BJ (cell line): Measurements from ENCODE around the gene NBEA. TPM values are rescaled to one million over a fixed set of nuclear protein-coding genes. Genes with fewer than 3 reads are reported as not detected.

Experiments used
- CTCF ChIA-PET: fragments of 350-600 bp; formaldehyde crosslinking; extraction: SDS; loops from one replicate; lab custom pipeline; 2021; ENCODE audit warnings: antibody characterized with exemption, inconsistent platforms; lab: Yijun Ruan, JAX
- POLR2A ChIA-PET: fragments of 300-600 bp; sonication (Branson Sonifier 250); formaldehyde crosslinking; extraction: SDS; loops from one replicate; lab custom pipeline; 2021; ENCODE audit warnings: antibody characterized with exemption; lab: Charles Lee
- DNase-seq: peaks from one replicate; pipeline ENCODE4 v3.0.0-alpha.2; 2011; ENCODE audit warnings: low read depth
- H3K27me3 ChIP-seq: 2 replicates; pipeline ENCODE4 v1.6.0; 2011; ENCODE audit warnings: low read length; ENCODE audit not compliant: control insufficient read depth, insufficient read depth
- H3K36me3 ChIP-seq: 2 replicates; pipeline ENCODE4 v1.5.1; 2011; ENCODE audit warnings: low read length; ENCODE audit not compliant: control insufficient read depth, insufficient read depth
- H3K4me3 ChIP-seq: 2 replicates; pipeline ENCODE4 v1.5.1; 2011; ENCODE audit warnings: low read depth, mild to moderate bottlenecking, control low read depth, low read length
- polyA plus RNA-seq: library from polyadenylated mRNA; depleted of rRNA; stranded (reverse); fragments of >200 nt; gene quantifications from 2 replicates; pipeline ENCODE4 v1.2.3, GENCODE V29; 2011
- TF ChIP-seq, protein P1 (sequence below): IDR thresholded peaks from 2 replicates; pipeline ENCODE4 v1.5.1; 2011; ENCODE audit warnings: low read depth, mild to moderate bottlenecking, control low read depth, inconsistent platforms, low read length, moderate library complexity; ENCODE audit not compliant: insufficient read depth

NBEA gene
- polyA plus RNA-seq, 1 experiment = 17.8 TPM

DNA sequence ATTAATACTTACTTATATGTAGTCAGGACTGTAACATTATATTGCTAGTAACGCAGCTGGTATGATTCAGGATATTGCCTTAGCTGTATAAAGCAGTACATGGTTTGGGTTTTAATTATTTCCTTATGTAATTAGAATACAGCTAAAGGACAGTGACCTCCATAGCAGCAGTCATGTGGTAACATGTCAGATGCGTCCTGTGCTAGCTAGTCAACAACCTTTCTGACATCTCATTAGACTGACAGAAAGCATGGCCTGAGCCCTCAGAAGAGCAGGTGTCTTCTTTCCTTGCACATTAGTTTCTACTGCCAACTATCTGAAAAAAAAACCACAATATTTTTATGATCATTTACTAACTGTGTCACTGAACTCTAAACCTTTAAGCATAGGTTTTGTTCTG lies 412.2 kb downstream of the NBEA start:
- TF ChIP-seq, protein P1, sequence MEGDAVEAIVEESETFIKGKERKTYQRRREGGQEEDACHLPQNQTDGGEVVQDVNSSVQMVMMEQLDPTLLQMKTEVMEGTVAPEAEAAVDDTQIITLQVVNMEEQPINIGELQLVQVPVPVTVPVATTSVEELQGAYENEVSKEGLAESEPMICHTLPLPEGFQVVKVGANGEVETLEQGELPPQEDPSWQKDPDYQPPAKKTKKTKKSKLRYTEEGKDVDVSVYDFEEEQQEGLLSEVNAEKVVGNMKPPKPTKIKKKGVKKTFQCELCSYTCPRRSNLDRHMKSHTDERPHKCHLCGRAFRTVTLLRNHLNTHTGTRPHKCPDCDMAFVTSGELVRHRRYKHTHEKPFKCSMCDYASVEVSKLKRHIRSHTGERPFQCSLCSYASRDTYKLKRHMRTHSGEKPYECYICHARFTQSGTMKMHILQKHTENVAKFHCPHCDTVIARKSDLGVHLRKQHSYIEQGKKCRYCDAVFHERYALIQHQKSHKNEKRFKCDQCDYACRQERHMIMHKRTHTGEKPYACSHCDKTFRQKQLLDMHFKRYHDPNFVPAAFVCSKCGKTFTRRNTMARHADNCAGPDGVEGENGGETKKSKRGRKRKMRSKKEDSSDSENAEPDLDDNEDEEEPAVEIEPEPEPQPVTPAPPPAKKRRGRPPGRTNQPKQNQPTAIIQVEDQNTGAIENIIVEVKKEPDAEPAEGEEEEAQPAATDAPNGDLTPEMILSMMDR = no peak
- Histone ChIP-seq H3K27me3 (no peaks in the 10 kb centered on the region), H3K4me3 (no peak overlapping the region), H3K36me3 (no peaks in the 10 kb centered on the region)
- ChIA-PET POLR2A (no interaction called here), CTCF (interaction anchor here (0.5 to 0.6 kb wide), 2 partner anchors 10 to 464 kb away, joined by 3 read pairs; no protein-coding TSS in a partner anchor)
- no peak for DNase-seq

DNA sequence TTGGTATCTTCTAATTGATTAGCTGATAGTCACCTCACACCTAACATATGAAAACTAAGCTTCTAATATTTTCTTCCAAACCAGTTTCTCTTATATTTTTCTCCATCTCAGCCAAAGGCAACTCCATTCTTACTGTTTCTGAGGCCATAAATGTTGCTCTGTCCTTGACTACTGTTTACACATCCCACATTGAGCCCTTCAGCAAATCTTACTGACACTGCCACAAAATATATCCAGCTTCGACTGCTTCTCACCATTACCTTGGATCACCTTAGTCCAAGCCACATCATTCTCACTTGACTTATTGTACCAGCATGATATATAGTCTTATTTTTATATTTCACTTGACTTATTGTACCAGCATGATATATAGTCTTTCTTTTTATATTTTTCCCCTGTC lies 412.8 kb downstream of the NBEA start:
- no peak for DNase-seq
- TF ChIP-seq, protein P1 = no peak
- CTCF ChIA-PET = no interaction called here

DNA sequence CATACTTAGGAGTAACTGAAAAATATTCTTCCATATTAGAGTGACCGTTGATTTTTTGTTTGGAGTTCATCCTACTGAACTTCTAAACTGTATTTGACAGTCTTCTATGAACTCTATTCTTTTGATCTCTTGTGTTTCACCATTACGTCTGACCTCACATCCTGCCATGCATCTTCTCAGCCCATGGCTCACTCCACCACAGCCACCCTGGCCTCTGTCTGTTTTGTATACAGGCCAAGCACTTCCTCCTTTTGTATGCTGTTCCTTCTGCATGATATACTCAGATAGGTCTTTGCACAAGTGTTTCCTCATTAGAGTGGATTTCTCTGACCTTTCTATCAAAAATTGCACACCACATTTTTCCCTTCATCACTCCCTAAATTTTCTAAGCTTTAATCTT lies 414.5 kb downstream of the NBEA start:
- Histone ChIP-seq H3K36me3 (no peaks in the 10 kb centered on the region), H3K27me3 (no peaks in the 10 kb centered on the region), H3K4me3 (no peak overlapping the region)
- no peak for DNase-seq
- TF ChIP-seq, protein P1 = no peak
- CTCF ChIA-PET = no interaction called here
- POLR2A ChIA-PET = no interaction called here

More for the DNA sequence above, 412.8 kb downstream of the NBEA start:
- Histone ChIP-seq H3K27me3 (no peaks in the 10 kb centered on the region), H3K4me3 (no peak overlapping the region), H3K36me3 (no peaks in the 10 kb centered on the region)
- POLR2A ChIA-PET = no interaction called here

DNA sequence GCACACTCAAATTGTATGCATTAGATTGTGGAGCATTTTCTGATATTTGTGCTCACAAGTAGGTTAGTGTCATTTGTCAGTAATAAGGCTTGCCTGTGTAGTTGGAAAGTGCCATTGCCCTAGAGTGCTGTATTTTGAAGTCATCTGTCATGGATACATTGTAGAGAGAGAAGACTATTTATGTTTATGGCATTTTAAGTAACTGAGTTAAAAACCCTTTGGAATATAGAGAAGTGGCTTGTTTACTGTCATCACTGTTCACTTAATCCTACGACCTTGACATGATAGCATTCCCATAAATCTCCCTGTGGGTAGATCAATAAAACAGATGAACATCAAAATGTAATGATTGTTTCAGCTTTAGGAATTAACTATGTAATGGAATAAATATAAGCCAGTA lies 423.8 kb downstream of the NBEA start:
- POLR2A ChIA-PET = no interaction called here
- no peak for DNase-seq
- CTCF ChIA-PET = no interaction called here
- Histone ChIP-seq H3K27me3 (no peaks in the 10 kb centered on the region), H3K4me3 (no peak overlapping the region), H3K36me3 (no peaks in the 10 kb centered on the region)
- TF ChIP-seq, protein P1 = no peak

DNA sequence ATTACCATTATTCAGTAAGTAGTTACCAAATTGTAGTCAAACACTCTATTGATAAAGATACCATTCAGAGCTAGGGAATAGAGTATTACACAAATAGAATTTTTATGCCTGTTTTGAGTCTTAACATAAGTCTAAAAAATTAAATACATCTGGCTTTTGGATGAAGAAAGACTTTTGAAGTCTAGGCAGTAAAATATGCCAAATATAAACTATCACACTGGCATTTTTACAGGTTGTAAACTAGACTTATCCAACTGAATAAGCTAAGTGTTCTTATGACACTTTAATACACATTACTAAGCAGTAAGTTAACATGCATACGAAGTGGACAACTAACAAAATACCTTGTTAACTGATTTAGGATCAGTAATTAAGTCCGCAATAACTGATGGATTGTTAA lies 425.5 kb downstream of the NBEA start:
- DNase-seq = no peak
- Histone ChIP-seq H3K4me3 (no peak overlapping the region), H3K27me3 (no peaks in the 10 kb centered on the region), H3K36me3 (no peaks in the 10 kb centered on the region)
- ChIA-PET CTCF (no interaction called here), POLR2A (no interaction called here)
- TF ChIP-seq, protein P1 = no peak
